ENCODE results near the gene NOL3.

GRCh38 chr16:67164599-67165061, 5.7 kb upstream of the NOL3 start, which contains the start of gene HSF4:
- TF ChIP-seq CTCF (IDR thresholded peaks at IDR 0.05) (no peak), PRDM15 (CRISPR knock-in tag; IDR thresholded peaks at IDR 0.05) (peak; percentile 63), ATF1 (CRISPR knock-in tag; IDR thresholded peaks at IDR 0.05) (no peak), ZNF219 (CRISPR knock-in tag; IDR thresholded peaks at IDR 0.05; ENCODE audit: borderline replicate concordance) (no peak), FOXP1 (CRISPR knock-in tag; IDR thresholded peaks at IDR 0.05; ENCODE audit: borderline replicate concordance) (0 out of 2 replicates have a peak, but pooled peaks have one; percentile 27), NR2C2 (CRISPR knock-in tag; IDR thresholded peaks at IDR 0.05) (no peak), ZNF317 (CRISPR knock-in tag; IDR thresholded peaks at IDR 0.05; ENCODE audit: borderline replicate concordance, low read depth) (no peak), MLX (CRISPR knock-in tag; IDR thresholded peaks at IDR 0.05) (no peak)
